GM23338 (cell line): Measurements from ENCODE around the gene SCG3.

Experiments used
- CREB1 ChIP-seq: fragments of 250-450 bp; sonication (Bioruptor Pico); IDR thresholded peaks from 2 replicates; pipeline ENCODE4 v1.5.0; 2020; ENCODE audit warnings: low read depth, mild to moderate bottlenecking, moderate library complexity
- CTCF ChIP-seq, 2 experiments: fragments of 200-600 bp in 1 of 2; sonication (generic) in 1 of 2; conservative IDR thresholded peaks; 2 replicates each; pipeline versions ENCODE4 v1.5.1 to v1.6.1; 2016 to 2017; ENCODE audit warnings: antibody characterized with exemption in 2 of 2, low read depth in 2 of 2, mild to moderate bottlenecking in 2 of 2, moderate library complexity in 1 of 2
- ETS1 ChIP-seq: IDR thresholded peaks from 2 replicates; pipeline ENCODE4 v1.6.1; 2016; ENCODE audit warnings: antibody characterized with exemption
- EZH2 ChIP-seq: fragments of 200-600 bp; sonication (generic); IDR thresholded peaks from one replicate; pipeline ENCODE4 v1.8.0; 2017; ENCODE audit warnings: antibody characterized with exemption, mild to moderate bottlenecking, low read depth; ENCODE audit not compliant: unreplicated experiment
- EZH2phosphoT487 ChIP-seq: fragments of 200-600 bp; sonication (generic); IDR thresholded peaks from one replicate; pipeline ENCODE4 v1.8.1; 2018; ENCODE audit warnings: antibody characterized with exemption; ENCODE audit not compliant: unreplicated experiment
- JUNB ChIP-seq: IDR thresholded peaks from one replicate; pipeline ENCODE4 v1.6.1; 2016; ENCODE audit warnings: antibody characterized with exemption; ENCODE audit not compliant: unreplicated experiment
- NANOG ChIP-seq: IDR thresholded peaks from 2 replicates; pipeline ENCODE4 v1.6.1; 2016; ENCODE audit warnings: antibody characterized with exemption, borderline replicate concordance
- POLR2AphosphoS5 ChIP-seq: IDR thresholded peaks from 2 replicates; pipeline ENCODE4 v1.6.1; 2016; ENCODE audit warnings: antibody characterized with exemption, low read depth
- REST ChIP-seq: IDR thresholded peaks from one replicate; pipeline ENCODE4 v1.6.1; 2018; ENCODE audit warnings: antibody characterized with exemption; ENCODE audit not compliant: unreplicated experiment
- STAT1 ChIP-seq: IDR thresholded peaks from one replicate; pipeline ENCODE4 v1.6.1; 2016; ENCODE audit warnings: antibody characterized with exemption; ENCODE audit not compliant: unreplicated experiment
- ZNF114 ChIP-seq: fragments of 250-450 bp; sonication (Bioruptor Pico); IDR thresholded peaks from 2 replicates; pipeline ENCODE4 v1.5.0; 2020; ENCODE audit warnings: mild to moderate bottlenecking, moderate library complexity
- ZNF331 ChIP-seq: fragments of 250-450 bp; sonication (Bioruptor Pico); IDR thresholded peaks from 2 replicates; pipeline ENCODE4 v1.5.0; 2020; ENCODE audit warnings: low read depth, mild to moderate bottlenecking, moderate library complexity
- ZNF462 ChIP-seq: fragments of 250-450 bp; sonication (Bioruptor Pico); IDR thresholded peaks from 2 replicates; pipeline ENCODE4 v1.5.0; 2020; ENCODE audit warnings: mild to moderate bottlenecking, moderate library complexity

- TF ChIP-seq POLR2AphosphoS5 = no peak
- TF ChIP-seq CTCF (conservative IDR thresholded peaks at IDR 0.05; ENCODE audit: low read depth in 2 of 2) = no peak
- no peak for TF ChIP-seq STAT1
- no peak for TF ChIP-seq EZH2
- TF ChIP-seq ETS1 = no peak
- no peak for TF ChIP-seq JUNB
- no peak for TF ChIP-seq REST
- no peak for TF ChIP-seq CREB1 (CRISPR knock-in tag)
- TF ChIP-seq ZNF462 = no peak
- TF ChIP-seq EZH2phosphoT487 = no peak
- TF ChIP-seq ZNF114 = no peak
- no peak for TF ChIP-seq ZNF331 (CRISPR knock-in tag)
- TF ChIP-seq NANOG = no peak
These were observed 34.2 kb upstream of the SCG3 start for GRCh38 chr15:51647128-51647562.
